ENCODE measurements around the gene NOC2L. TPM values are rescaled to one million over a fixed set of nuclear protein-coding genes. Genes with fewer than 3 reads are reported as not detected.

Gene NOC2L
- total RNA-seq, 6 donors from 2014 or later, result 28.7 to 66.0 (median 51.0) TPM

DNA sequence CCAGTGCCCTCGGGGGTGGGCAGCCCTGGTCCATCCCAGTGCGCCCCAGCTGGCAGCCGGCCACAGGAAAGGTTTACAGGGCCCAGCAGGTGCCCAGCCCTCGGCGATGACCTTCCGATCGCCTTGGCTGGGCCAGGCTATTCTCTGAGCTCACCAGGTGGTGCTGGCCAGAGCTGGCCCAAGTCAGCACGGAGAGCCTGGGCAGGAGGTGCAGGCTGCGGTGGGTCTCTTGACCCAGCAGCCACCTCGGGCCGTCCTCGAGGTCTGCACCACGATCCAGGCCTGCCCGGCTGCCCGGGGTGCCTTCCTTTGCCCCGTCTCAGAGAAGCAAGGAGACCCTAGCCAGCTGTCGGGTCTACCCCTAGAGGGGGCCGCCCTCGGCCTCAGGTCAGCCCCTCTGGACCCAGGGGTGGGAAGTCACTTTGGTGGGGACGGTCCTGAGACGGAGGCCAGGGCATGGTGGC is 22.5 kb upstream of the NOC2L start:
- TF ChIP-seq, protein P1, sequence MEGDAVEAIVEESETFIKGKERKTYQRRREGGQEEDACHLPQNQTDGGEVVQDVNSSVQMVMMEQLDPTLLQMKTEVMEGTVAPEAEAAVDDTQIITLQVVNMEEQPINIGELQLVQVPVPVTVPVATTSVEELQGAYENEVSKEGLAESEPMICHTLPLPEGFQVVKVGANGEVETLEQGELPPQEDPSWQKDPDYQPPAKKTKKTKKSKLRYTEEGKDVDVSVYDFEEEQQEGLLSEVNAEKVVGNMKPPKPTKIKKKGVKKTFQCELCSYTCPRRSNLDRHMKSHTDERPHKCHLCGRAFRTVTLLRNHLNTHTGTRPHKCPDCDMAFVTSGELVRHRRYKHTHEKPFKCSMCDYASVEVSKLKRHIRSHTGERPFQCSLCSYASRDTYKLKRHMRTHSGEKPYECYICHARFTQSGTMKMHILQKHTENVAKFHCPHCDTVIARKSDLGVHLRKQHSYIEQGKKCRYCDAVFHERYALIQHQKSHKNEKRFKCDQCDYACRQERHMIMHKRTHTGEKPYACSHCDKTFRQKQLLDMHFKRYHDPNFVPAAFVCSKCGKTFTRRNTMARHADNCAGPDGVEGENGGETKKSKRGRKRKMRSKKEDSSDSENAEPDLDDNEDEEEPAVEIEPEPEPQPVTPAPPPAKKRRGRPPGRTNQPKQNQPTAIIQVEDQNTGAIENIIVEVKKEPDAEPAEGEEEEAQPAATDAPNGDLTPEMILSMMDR (IDR thresholded peaks at IDR 0.05), result no peak
- TF ChIP-seq POLR2A (IDR thresholded peaks at IDR 0.05) (no peak), POLR2AphosphoS5 (IDR thresholded peaks at IDR 0.05) (no peak), EP300 (IDR thresholded peaks at IDR 0.05) (no peak)
- Histone ChIP-seq H3K4me3 (no peak overlapping the region), H3K36me3 (no peaks in the 10 kb centered on the region), H3K4me1 (peaks cover 2 to 6% (median 4%) of the 10 kb centered on the region in 4 donors), H3K27me3 (peaks cover 0 to 5% (median 0%) of the 10 kb centered on the region in 4 donors), H3K9me3 (no peaks in the 10 kb centered on the region), H3K27ac (no peak overlapping the region)
- ATAC-seq (ENCODE audit: low FRiP score in 2 of 2), result no peak
- peak in 1 of 2 donors; percentile 79 for DNase-seq
- WGBS, 2 donors, result 57 to 78% methylated on average over 1 to 12 of the region's 21 CpGs

DNA sequence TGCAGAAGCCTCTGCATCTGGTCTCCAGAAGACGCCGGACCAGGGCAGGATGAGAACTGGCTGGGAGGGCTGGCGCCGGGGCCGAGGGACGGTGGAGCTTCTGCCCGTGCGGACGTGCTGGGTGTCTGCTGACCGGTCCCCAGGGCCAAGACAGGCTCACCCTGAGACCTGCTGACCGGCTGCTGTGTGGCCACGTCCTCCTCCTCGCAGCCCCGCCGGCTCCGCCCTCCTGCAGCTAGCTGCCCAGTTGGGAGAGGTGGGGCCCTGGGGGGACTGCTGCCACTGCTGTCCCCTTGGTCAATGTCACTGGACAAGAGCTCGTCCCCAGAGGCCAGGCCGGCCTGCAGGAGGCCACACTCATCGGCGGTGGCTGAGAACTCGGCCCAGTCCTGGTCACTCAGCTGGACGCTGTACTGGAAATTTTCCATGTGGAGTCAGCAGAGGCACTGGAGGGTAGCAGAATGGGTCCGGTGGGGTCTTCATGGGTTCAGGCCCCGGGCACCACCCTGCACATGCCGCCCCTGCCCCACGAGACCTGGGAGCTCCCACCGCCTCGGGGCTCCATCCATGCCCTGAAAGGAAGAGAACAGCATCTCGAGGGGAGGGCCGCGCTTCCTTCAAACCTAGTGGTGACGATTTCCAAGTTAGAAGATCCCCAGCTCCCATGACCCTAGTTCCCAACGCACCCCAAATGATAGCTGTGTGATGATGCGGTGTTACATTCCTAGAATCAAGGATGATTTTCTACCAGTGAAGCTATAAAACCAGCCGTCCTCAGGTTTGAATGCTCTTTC is 21.7 kb upstream of the NOC2L start:
- ATAC-seq (ENCODE audit: low FRiP score in 2 of 2), result peak in 1 of 2 donors; percentile 19
- no peak overlapping the region for H3K27ac ChIP-seq
- H3K27me3 ChIP-seq, result peaks cover 0 to 5% (median 0%) of the 10 kb centered on the region in 4 donors

DNA sequence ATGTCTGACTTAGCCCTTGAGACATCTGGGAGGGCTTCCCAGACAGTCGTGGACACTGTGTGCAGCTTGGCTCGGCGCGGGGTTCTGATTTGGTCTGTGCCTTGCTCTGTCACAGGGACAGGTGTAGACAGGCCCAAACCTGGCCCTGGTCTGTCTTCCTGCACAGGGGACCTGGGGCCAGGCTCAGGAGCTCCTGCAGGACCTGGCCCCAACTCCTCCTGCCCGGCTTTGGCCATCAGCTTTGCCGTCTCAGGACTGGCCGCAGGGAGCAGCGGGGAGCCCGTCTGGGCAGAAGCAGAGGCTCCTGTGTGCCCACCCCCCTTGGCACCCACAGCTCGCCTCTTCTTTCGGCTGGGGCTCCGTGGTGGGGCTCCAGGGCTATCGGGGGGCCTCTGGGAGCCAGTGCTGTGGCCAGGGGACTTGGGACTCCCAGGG is 21.1 kb upstream of the NOC2L start:
- 80 to 88% methylated on average over 1 to 9 of the region's 13 CpGs for WGBS, 2 donors
- DNase-seq (no peak), ATAC-seq (ENCODE audit: low FRiP score in 2 of 2) (no peak)
- H3K9me3 ChIP-seq, result no peaks in the 10 kb centered on the region
- no peak overlapping the region for H3K4me3 ChIP-seq
- H3K27ac ChIP-seq, result no peak overlapping the region
- H3K4me1 ChIP-seq, result peaks cover 6 to 14% (median 13%) of the 10 kb centered on the region in 4 donors
- TF ChIP-seq POLR2A (IDR thresholded peaks at IDR 0.05) (no peak), EP300 (IDR thresholded peaks at IDR 0.05) (no peak), POLR2AphosphoS5 (IDR thresholded peaks at IDR 0.05) (no peak)
- TF ChIP-seq, protein P1 (IDR thresholded peaks at IDR 0.05), result no peak
- H3K36me3 ChIP-seq, result no peaks in the 10 kb centered on the region
- H3K27me3 ChIP-seq, result peaks cover 0 to 5% (median 0%) of the 10 kb centered on the region in 4 donors

More for the DNA sequence above, 21.7 kb upstream of the NOC2L start:
- Histone ChIP-seq H3K4me1 (peaks cover 5 to 13% (median 10%) of the 10 kb centered on the region in 4 donors), H3K9me3 (no peaks in the 10 kb centered on the region), H3K36me3 (no peaks in the 10 kb centered on the region), H3K4me3 (no peak overlapping the region)
- DNase-seq, result peak in 1 of 2 donors; percentile 83
- whole genome bisulfite sequencing, 2 donors, result 78 to 83% methylated on average over 10 to 25 of the region's 35 CpGs
- TF ChIP-seq POLR2A (IDR thresholded peaks at IDR 0.05) (no peak), EP300 (IDR thresholded peaks at IDR 0.05) (no peak), POLR2AphosphoS5 (IDR thresholded peaks at IDR 0.05) (no peak)
- TF ChIP-seq, protein P1 (IDR thresholded peaks at IDR 0.05), result no peak

DNA sequence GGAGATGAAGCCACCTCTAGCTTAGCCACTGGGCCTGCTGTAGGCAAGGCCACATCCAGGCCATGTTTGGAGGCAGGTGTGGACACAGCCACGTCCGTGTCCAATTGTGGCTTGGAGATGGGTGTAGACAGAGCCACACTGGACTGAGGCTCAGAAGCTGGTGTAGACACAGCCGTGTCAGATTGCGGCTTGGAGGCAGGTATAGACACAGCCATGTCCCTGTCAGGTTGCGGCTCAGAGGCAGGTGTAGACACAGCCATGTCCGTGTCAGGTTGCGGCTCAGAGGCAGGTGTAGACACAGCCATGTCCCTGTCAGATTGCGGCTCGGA is 20.7 kb upstream of the NOC2L start:
- no peaks in the 10 kb centered on the region for H3K36me3 ChIP-seq
- DNase-seq, result no peak
- no peak for ATAC-seq (ENCODE audit: low FRiP score in 2 of 2)
- no peaks in the 10 kb centered on the region for H3K9me3 ChIP-seq
- H3K4me1 ChIP-seq, result peaks cover 6 to 14% (median 13%) of the 10 kb centered on the region in 4 donors
- peaks cover 0 to 5% (median 0%) of the 10 kb centered on the region in 4 donors for H3K27me3 ChIP-seq
- H3K27ac ChIP-seq, result no peak overlapping the region
- no peak overlapping the region for H3K4me3 ChIP-seq
- TF ChIP-seq POLR2A (IDR thresholded peaks at IDR 0.05) (no peak), EP300 (IDR thresholded peaks at IDR 0.05) (no peak), POLR2AphosphoS5 (IDR thresholded peaks at IDR 0.05) (no peak)
- TF ChIP-seq, protein P1 (IDR thresholded peaks at IDR 0.05), result no peak
- 79 to 86% methylated on average over 8 to 9 of the region's 9 CpGs for WGBS, 2 donors
